OCI-LY1 (cell line): ENCODE measurements around the gene ZNF385D.

Experiments used
- H2AFZ ChIP-seq: fragments of 200-600 bp; sonication (generic), shearing (Covaris generic); 2 replicates; pipeline ENCODE4 v1.6.0; 2014; ENCODE audit warnings: antibody characterized with exemption, mild to moderate bottlenecking, low read length
- H3F3A ChIP-seq: fragments of 200-600 bp; sonication (generic), shearing (Covaris generic); 2 replicates; pipeline ENCODE4 v1.6.0; 2014; ENCODE audit warnings: mild to moderate bottlenecking, antibody characterized with exemption, low read length, moderate library complexity; ENCODE audit not compliant: insufficient read depth
- H3K27ac ChIP-seq: fragments of 200-600 bp; sonication (generic); 2 replicates; pipeline ENCODE4 v1.5.1; 2014; ENCODE audit warnings: low read length, mixed run types, mild to moderate bottlenecking, low read depth; ENCODE audit not compliant: poor library complexity, severe bottlenecking
- H3K27me3 ChIP-seq: fragments of 200-600 bp; sonication (generic); 2 replicates; pipeline ENCODE4 v1.6.0; 2014; ENCODE audit warnings: antibody characterized with exemption, mild to moderate bottlenecking, low read length, moderate library complexity; ENCODE audit not compliant: insufficient read depth
- H3K36me3 ChIP-seq: fragments of 200-600 bp; sonication (generic); 2 replicates; pipeline ENCODE4 v1.6.1; 2014; ENCODE audit warnings: mild to moderate bottlenecking, antibody characterized with exemption, low read length, moderate library complexity, mixed read lengths; ENCODE audit not compliant: insufficient read depth
- H3K4me1 ChIP-seq: fragments of 200-600 bp; sonication (generic); 2 replicates; pipeline ENCODE4 v1.5.1; 2014; ENCODE audit warnings: mild to moderate bottlenecking, low read length, moderate library complexity; ENCODE audit not compliant: insufficient read depth, severe bottlenecking
- H3K4me2 ChIP-seq: fragments of 200-600 bp; sonication (generic), shearing (Covaris generic); 2 replicates; pipeline ENCODE4 v1.6.1; 2014; ENCODE audit warnings: low read length
- H3K4me3 ChIP-seq: fragments of 200-600 bp; sonication (generic); 2 replicates; pipeline ENCODE4 v1.5.1; 2014; ENCODE audit warnings: low read length, low read depth, mild to moderate bottlenecking, mixed read lengths; ENCODE audit not compliant: poor library complexity, severe bottlenecking
- H3K79me2 ChIP-seq: fragments of 200-600 bp; shearing (Covaris generic); 2 replicates; pipeline ENCODE4 v1.6.1; 2016; ENCODE audit warnings: mixed run types, low read length, mixed read lengths; ENCODE audit not compliant: insufficient read depth
- H3K9ac ChIP-seq: fragments of 200-600 bp; sonication (generic), shearing (Covaris generic); 2 replicates; pipeline ENCODE4 v1.6.1; 2014; ENCODE audit warnings: mild to moderate bottlenecking, low read length, mixed read lengths
- H3K9me2 ChIP-seq: fragments of 200-600 bp; sonication (generic), shearing (Covaris generic); 2 replicates; pipeline ENCODE4 v1.6.1; 2014; ENCODE audit warnings: low read depth, mild to moderate bottlenecking, low read length, mixed read lengths
- H3K9me3 ChIP-seq: fragments of 200-600 bp; shearing (Covaris generic); 2 replicates; pipeline ENCODE4 v1.6.1; 2014; ENCODE audit warnings: low read length, mixed read lengths
- H4K20me1 ChIP-seq: fragments of 200-600 bp; sonication (generic), shearing (Covaris generic); 2 replicates; pipeline ENCODE4 v1.6.0; 2016; ENCODE audit warnings: mild to moderate bottlenecking, low read length; ENCODE audit not compliant: insufficient read depth
- CTCF ChIP-seq: fragments of 200-600 bp; sonication (generic), shearing (Covaris generic); IDR thresholded peaks from 2 replicates; pipeline ENCODE4 v1.5.1; 2017; ENCODE audit warnings: mild to moderate bottlenecking, antibody characterized with exemption, low read length, moderate library complexity, mixed read lengths
- EZH2 ChIP-seq: fragments of 200-600 bp; sonication (generic), shearing (Covaris generic); IDR thresholded peaks from 2 replicates; pipeline ENCODE4 v1.8.0; 2017; ENCODE audit warnings: borderline replicate concordance, mixed run types, mild to moderate bottlenecking, antibody characterized with exemption, low read length, moderate library complexity, mixed read lengths

The ZNF385D gene

GRCh38 chr3:21484057-21484827 is 266.8 kb downstream of the ZNF385D start:
- no peaks in the 10 kb centered on the region for H3K9me3 ChIP-seq
- H3K4me2 ChIP-seq: no peak overlapping the region
- H3K79me2 ChIP-seq: no peaks in the 10 kb centered on the region
- no peaks in the 10 kb centered on the region for H3K9me2 ChIP-seq
- TF ChIP-seq CTCF: peak; percentile 68
- no peak for TF ChIP-seq EZH2
- no peaks in the 10 kb centered on the region for H3K27me3 ChIP-seq
- no peak overlapping the region for H2AFZ ChIP-seq
- no peaks in the 10 kb centered on the region for H3F3A ChIP-seq
- H3K4me3 ChIP-seq: no peak overlapping the region
- no peaks in the 10 kb centered on the region for H3K4me1 ChIP-seq
- no peaks in the 10 kb centered on the region for H4K20me1 ChIP-seq
- H3K36me3 ChIP-seq: no peaks in the 10 kb centered on the region
- H3K27ac ChIP-seq: no peak overlapping the region
- no peak overlapping the region for H3K9ac ChIP-seq

- H3K4me3 ChIP-seq: no peak overlapping the region
- H3K79me2 ChIP-seq: no peaks in the 10 kb centered on the region
- no peaks in the 10 kb centered on the region for H4K20me1 ChIP-seq
- no peaks in the 10 kb centered on the region for H3F3A ChIP-seq
- H3K4me1 ChIP-seq: no peaks in the 10 kb centered on the region
- H3K4me2 ChIP-seq: no peak overlapping the region
- H3K9ac ChIP-seq: no peak overlapping the region
- no peak overlapping the region for H3K27ac ChIP-seq
- H2AFZ ChIP-seq: no peak overlapping the region
- H3K9me2 ChIP-seq: no peaks in the 10 kb centered on the region
- TF ChIP-seq CTCF: no peak
- H3K9me3 ChIP-seq: no peaks in the 10 kb centered on the region
- H3K27me3 ChIP-seq: no peaks in the 10 kb centered on the region
- H3K36me3 ChIP-seq: no peaks in the 10 kb centered on the region
Observed at GRCh38 chr3:21481991-21482390, 269.0 kb downstream of the ZNF385D start.

DNA sequence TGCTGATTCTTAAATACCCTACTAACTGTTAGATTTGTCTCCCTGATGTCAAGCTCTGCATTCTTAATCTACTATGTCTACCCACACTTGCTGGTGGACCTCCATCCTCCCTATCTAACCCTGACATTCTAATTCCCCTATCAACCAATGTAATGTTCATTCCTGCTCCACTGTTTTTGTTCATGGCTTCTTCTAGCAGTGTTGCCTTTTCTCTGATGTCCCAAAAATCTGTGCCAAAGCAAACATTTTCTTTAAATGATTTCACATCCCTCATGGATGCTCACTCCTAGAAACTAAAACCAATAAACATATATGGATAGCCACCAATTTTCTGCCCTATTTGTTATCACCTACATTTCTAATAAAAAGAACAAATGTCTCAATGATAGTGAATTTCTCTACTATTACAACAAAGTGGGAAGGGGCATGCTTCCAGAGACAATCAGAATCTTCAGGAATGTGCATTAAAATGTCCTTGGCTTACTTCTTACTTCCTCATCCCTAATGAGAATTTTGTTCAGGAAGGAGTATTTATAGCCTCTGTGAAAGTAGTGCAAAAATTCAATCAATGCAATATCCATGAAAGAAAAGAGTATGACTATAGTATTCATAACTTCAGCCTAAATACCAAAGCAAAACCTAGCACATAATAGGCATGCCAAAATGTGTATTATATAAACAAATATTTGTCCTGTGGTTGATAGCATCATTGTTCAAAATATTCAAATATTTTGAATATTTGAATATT is 273.3 kb downstream of the ZNF385D start:
- Histone ChIP-seq H3K4me2 (no peak overlapping the region), H4K20me1 (no peaks in the 10 kb centered on the region), H3K9ac (no peak overlapping the region), H3K27ac (no peak overlapping the region), H2AFZ (no peak overlapping the region), H3K9me2 (no peaks in the 10 kb centered on the region), H3K4me3 (no peak overlapping the region), H3K36me3 (no peaks in the 10 kb centered on the region), H3K4me1 (no peaks in the 10 kb centered on the region), H3K79me2 (no peaks in the 10 kb centered on the region), H3F3A (no peaks in the 10 kb centered on the region), H3K27me3 (no peaks in the 10 kb centered on the region), H3K9me3 (no peaks in the 10 kb centered on the region)
- TF ChIP-seq EZH2 (no peak), CTCF (no peak)
